ENCODE results near the gene CDKN1C.
A peak's percentile ranks its signal among the peaks of the same experiment; 100 is the strongest.

The CDKN1C gene

GRCh38 chr11:2867722-2868505 is 17.7 kb downstream of the CDKN1C start:
- no peak for DNase-seq

- no peak for DNase-seq
Observed at GRCh38 chr11:2867142-2867541, 18.4 kb downstream of the CDKN1C start.

GRCh38 chr11:2865922-2866577 is 19.5 kb downstream of the CDKN1C start:
- no peak for DNase-seq

GRCh38 chr11:2864901-2865300 is 20.7 kb downstream of the CDKN1C start:
- no peak for DNase-seq

- DNase-seq, result no peak
Observed at GRCh38 chr11:2863276-2863618, 22.3 kb downstream of the CDKN1C start.

- DNase-seq, result no peak
Observed at GRCh38 chr11:2862395-2863275, 22.9 kb downstream of the CDKN1C start.

- peak; percentile 43 for DNase-seq
Observed at GRCh38 chr11:2860636-2861035, 24.9 kb downstream of the CDKN1C start.

- no peak for DNase-seq
Observed at GRCh38 chr11:2859699-2860037, 25.9 kb downstream of the CDKN1C start.

- DNase-seq, result no peak
Observed at GRCh38 chr11:2858995-2859698, 26.4 kb downstream of the CDKN1C start.

- no peak for DNase-seq
Observed at GRCh38 chr11:2857918-2858317, 27.7 kb downstream of the CDKN1C start.

GRCh38 chr11:2857276-2857675 is 28.3 kb downstream of the CDKN1C start:
- no peak for DNase-seq

GRCh38 chr11:2855162-2855561 is 30.4 kb downstream of the CDKN1C start:
- DNase-seq, result no peak

GRCh38 chr11:2853997-2854560 is 31.5 kb downstream of the CDKN1C start:
- DNase-seq, result no peak

GRCh38 chr11:2853401-2853800 is 32.2 kb downstream of the CDKN1C start:
- DNase-seq, result no peak

GRCh38 chr11:2849994-2850770 is 35.4 kb downstream of the CDKN1C start:
- no peak for DNase-seq

- DNase-seq, result no peak
Observed at GRCh38 chr11:2848497-2848896, 37.1 kb downstream of the CDKN1C start.

GRCh38 chr11:2847561-2847960 is 38.0 kb downstream of the CDKN1C start:
- DNase-seq, result no peak

- DNase-seq, result no peak
Observed at GRCh38 chr11:2846470-2846869, 39.1 kb downstream of the CDKN1C start.

GRCh38 chr11:2846056-2846455 is 39.5 kb downstream of the CDKN1C start:
- no peak for DNase-seq

- DNase-seq, result no peak
Observed at GRCh38 chr11:2844996-2845395, 40.6 kb downstream of the CDKN1C start.

GRCh38 chr11:2844116-2844842 is 41.3 kb downstream of the CDKN1C start:
- DNase-seq, result no peak
